ENCODE measurements around the gene CDYL2. TPM values are rescaled to one million over a fixed set of nuclear protein-coding genes. Genes with fewer than 3 reads are reported as not detected.
"Not testable (repeated sequence)": the region's sequence is repeated elsewhere in the genome, so short reads cannot be mapped to it uniquely, and the experiment has no call there.

CDYL2 gene
- total RNA-seq, 4 donors from 2014 or later: 1.8 to 4.8 (median 3.1) TPM

GRCh38 chr16:80738521-80738920 lies 65.9 kb downstream of the CDYL2 start:
- Histone ChIP-seq H3K4me1 (no peaks in the 10 kb centered on the region), H3K36me3 (no peaks in the 10 kb centered on the region), H3K27me3 (no peaks in the 10 kb centered on the region), H3K9me3 (peaks cover 0 to 3% (median 0%) of the 10 kb centered on the region in 3 donors), H3K4me3 (no peak overlapping the region), H3K27ac (no peak overlapping the region)
- WGBS, 2 donors: 56 to 68% methylated on average over 3 of the region's 3 CpGs
- TF ChIP-seq POLR2A (IDR thresholded peaks at IDR 0.05) (no peak), CTCF (IDR thresholded peaks at IDR 0.05) (no peak)
- intact Hi-C loops (cut with DNase I): no loop called here
- DNase-seq: no peak

GRCh38 chr16:80735846-80736245 lies 68.6 kb downstream of the CDYL2 start:
- no peak overlapping the region for H3K27ac ChIP-seq

GRCh38 chr16:80733407-80733806 lies 71.0 kb downstream of the CDYL2 start:
- no peaks in the 10 kb centered on the region for H3K27me3 ChIP-seq
- 28 to 30% methylated on average over 1 to 2 of the region's 2 CpGs for WGBS, 2 donors
- no peaks in the 10 kb centered on the region for H3K4me1 ChIP-seq
- intact Hi-C loops (cut with DNase I): no loop called here
- no peak overlapping the region for H3K27ac ChIP-seq
- no peaks in the 10 kb centered on the region for H3K9me3 ChIP-seq
- H3K36me3 ChIP-seq: no peaks in the 10 kb centered on the region
- no peak overlapping the region for H3K4me3 ChIP-seq
- DNase-seq: no peak
- no peak for TF ChIP-seq CTCF (IDR thresholded peaks at IDR 0.05)
- TF ChIP-seq POLR2A (IDR thresholded peaks at IDR 0.05): no peak

More at GRCh38 chr16:80735846-80736245, 68.6 kb downstream of the CDYL2 start:
- no peak for DNase-seq
- Histone ChIP-seq H3K27me3 (no peaks in the 10 kb centered on the region), H3K9me3 (peaks cover 0 to 3% (median 0%) of the 10 kb centered on the region in 3 donors), H3K4me1 (no peaks in the 10 kb centered on the region), H3K4me3 (no peak overlapping the region), H3K36me3 (no peaks in the 10 kb centered on the region)
- WGBS, 2 donors: 81 to 82% methylated on average over 2 to 3 of the region's 4 CpGs
- TF ChIP-seq POLR2A (IDR thresholded peaks at IDR 0.05) (no peak), CTCF (IDR thresholded peaks at IDR 0.05) (no peak)
- intact Hi-C loops (cut with DNase I): no loop called here

- intact Hi-C loops (cut with DNase I): no loop called here
Measured at GRCh38 chr16:80731915-80732314, 72.5 kb downstream of the CDYL2 start.

GRCh38 chr16:80727066-80727763 lies 77.2 kb downstream of the CDYL2 start:
- H3K27ac ChIP-seq; DNase-seq; H3K4me1 ChIP-seq; H3K4me3 ChIP-seq; intact Hi-C loops (cut with DNase I); H3K9me3 ChIP-seq; H3K36me3 ChIP-seq: not testable (repeated sequence)
- peaks cover 0 to 14% (median 0%) of the 10 kb centered on the region in 4 donors for H3K27me3 ChIP-seq
- WGBS, 2 donors: 80 to 81% methylated on average over 17 to 19 of the region's 29 CpGs

More at GRCh38 chr16:80731915-80732314, 72.5 kb downstream of the CDYL2 start:
- Histone ChIP-seq H3K9me3 (no peaks in the 10 kb centered on the region), H3K4me1 (no peaks in the 10 kb centered on the region), H3K36me3 (no peaks in the 10 kb centered on the region), H3K27ac (no peak overlapping the region), H3K4me3 (no peak overlapping the region), H3K27me3 (no peaks in the 10 kb centered on the region)
- WGBS, 2 donors: 94 to 98% methylated on average over 2 of the region's 2 CpGs
- DNase-seq: no peak
- TF ChIP-seq POLR2A (IDR thresholded peaks at IDR 0.05): no peak
- no peak for TF ChIP-seq CTCF (IDR thresholded peaks at IDR 0.05)
